ENCODE measurements around the gene SLC2A11.
"Not testable (repeated sequence)": the region's sequence is repeated elsewhere in the genome, so short reads cannot be mapped to it uniquely, and the experiment has no call there.

The SLC2A11 gene

GRCh38 chr22:23891726-23892125, 34.1 kb downstream of the SLC2A11 start:
- no peak for DNase-seq (ENCODE audit: low read depth in 2 of 2)

DNA sequence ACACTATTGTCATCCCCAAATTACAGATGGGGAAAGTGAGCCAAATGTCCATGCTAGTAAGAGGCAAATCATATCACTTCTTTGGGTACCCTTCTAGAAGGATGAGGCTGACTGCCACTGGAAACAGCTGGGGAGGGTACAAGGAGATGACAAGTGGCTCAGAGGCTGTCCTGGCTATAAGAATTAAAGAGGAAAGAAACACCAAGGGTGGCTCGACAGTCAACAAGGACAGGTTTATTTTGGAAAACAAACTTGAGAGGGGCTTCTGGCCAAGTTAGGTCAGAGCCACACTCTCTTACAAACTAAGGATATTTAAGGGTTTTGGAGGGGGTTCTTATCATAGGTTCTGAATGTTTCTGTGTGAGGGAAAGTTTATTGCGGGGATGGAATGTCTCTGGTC, 34.5 kb downstream of the SLC2A11 start:
- DNase-seq (ENCODE audit: low read depth in 2 of 2) = no peak

DNA sequence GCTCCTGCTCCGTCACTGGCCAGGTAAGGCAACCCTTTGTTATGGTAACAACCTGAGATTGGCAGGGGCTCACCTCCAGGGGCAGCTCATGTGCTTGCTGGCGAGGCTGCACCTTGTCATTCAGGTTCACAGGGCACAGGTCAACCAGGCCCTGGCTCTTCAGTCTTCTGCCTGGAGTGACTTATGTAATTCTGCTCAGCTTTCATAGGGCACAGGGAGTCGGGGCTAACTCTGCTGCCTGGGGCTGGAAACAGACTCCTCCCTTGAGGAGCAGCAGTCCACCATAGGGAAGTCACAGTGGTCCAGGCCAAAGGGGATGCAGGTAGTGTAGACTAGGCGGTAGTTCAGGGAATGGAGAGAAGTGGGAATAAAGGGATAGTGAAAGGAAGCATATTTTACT, 35.0 kb downstream of the SLC2A11 start:
- no peak for DNase-seq (ENCODE audit: low read depth in 2 of 2)

GRCh38 chr22:23893121-23893944, 35.7 kb downstream of the SLC2A11 start:
- DNase-seq (ENCODE audit: low read depth in 2 of 2) = no peak

DNA sequence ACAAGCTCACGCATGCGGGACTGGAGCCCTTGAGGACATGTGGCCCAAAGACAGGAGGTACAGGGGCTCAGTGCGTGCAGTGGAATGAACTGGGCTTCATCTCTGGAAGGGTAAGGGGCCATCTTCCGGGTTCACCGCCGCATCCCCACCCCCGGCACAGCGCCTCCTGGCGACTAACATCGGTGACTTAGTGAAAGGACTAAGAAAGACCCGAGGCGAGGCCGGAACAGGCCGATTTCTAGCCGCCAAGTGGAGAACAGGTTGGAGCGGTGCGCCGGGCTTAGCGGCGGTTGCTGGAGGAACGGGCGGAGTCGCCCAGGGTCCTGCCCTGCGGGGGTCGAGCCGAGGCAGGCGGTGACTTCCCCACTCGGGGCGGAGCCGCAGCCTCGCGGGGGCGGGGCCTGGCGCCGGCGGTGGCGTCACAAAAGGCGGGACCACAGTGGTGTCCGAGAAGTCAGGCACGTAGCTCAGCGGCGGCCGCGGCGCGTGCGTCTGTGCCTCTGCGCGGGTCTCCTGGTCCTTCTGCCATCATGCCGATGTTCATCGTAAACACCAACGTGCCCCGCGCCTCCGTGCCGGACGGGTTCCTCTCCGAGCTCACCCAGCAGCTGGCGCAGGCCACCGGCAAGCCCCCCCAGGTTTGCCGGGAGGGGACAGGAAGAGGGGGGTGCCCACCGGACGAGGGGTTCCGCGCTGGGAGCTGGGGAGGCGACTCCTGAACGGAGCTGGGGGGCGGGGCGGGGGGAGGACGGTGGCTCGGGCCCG, 36.5 kb downstream of the SLC2A11 start, which contains the start of gene MIF:
MIF (plus strand) TSS at position 439 of the 765 bp plus-strand sequence; CDS start at position 531, 92 bp downstream.
- peak; percentile 97 for DNase-seq (ENCODE audit: low read depth in 2 of 2)

GRCh38 chr22:23894710-23895598, 37.3 kb downstream of the SLC2A11 start:
- peak; percentile 55 to 69 for DNase-seq (ENCODE audit: low read depth in 2 of 2)

DNA sequence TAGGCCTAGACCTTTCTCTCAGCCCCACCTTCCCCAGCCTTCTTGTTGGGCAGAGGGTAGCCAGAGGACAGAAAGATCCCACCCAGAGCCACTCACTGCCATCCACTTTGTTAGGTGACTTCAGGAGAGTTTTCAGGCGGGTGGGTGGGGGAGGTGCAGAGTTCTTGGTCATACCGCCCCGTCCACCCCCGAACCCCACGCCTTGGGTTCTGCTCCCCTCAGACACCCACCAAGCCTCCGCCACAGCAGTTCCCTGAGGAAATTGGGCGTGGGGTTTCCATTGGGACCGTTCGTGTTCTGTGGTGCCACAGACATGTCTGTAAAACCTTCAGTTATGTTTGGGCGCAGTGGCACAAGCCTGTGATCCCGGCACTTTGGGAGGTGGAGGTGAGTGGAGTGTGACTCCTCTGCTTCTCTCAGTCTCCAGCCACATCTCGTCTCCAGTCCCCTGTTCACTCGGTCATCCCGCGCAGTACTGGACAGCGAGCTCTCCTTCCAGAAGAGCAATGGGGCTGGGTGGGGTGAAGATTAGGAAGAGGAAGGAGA, 38.0 kb downstream of the SLC2A11 start:
- no peak for DNase-seq (ENCODE audit: low read depth in 2 of 2)

DNA sequence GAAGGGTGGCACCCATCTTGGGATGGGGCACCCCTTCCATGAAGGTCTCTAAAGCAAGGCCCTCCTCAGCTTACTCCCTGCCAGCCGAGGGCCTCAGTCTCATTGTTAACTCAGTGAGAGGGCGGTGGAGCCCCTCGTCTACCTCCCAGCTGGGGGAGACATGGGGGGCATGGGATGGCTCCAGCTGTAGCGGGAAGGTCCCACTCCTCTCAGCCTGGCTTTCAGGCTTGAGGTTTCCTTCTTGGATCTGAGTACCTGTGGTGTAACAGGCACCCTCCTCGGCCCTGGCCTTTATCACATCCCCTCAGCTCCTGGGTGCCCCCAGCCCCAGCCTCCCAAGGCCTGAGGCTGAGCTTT, 38.5 kb downstream of the SLC2A11 start:
- DNase-seq (ENCODE audit: low read depth in 2 of 2) = no peak

- DNase-seq (ENCODE audit: low read depth in 2 of 2) = no peak
Observed at GRCh38 chr22:23896523-23897186, 39.0 kb downstream of the SLC2A11 start.

- DNase-seq (ENCODE audit: low read depth in 2 of 2) = no peak
Observed at GRCh38 chr22:23897320-23897719, 39.6 kb downstream of the SLC2A11 start.

DNA sequence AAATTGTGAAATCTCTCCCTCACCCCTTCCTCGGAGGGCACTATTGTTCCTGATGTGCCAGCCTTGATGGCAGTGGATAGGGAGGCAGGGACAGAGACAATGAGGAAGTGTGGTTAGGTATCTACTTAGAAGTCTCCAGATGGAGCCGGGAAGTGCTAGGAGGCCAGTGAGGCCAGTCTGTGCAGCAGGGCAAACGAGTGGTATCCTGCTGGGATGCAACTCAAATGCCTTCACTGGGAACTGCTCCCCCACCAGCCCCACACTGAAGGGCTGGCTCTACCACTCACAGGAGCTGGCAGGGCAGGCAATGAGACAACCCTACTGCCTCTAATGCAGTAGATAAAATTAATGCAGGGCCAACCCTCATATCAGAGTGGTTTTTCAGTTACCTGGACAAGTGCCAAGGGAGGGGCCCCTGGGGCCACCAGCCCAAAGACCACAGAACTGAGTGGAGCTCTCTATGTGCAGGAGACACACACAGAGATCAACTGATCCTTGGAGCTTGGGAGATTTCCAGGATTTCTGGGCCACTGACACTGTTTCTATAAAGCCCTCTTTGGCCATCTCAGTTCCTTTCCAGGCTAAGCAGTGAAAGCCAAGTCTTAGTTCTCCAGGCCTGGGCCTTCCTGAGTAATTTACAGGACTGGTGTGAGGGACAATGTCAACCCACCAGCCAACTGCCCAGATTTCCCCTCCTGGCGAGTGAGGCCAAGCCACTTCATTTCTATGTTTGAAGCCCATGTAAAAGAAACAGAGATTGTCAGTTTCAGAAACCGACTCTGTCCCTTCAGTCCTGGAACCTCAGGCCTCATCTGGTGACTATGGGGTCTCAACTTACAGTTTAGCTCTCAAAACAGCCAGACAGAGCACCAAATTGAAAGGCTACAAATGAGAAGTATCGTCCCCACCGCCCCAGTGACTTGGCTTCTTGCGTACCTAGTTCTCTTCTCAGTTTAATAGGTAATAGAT, 40.6 kb downstream of the SLC2A11 start:
- no peak for DNase-seq (ENCODE audit: low read depth in 2 of 2)

GRCh38 chr22:23899042-23899745, 41.5 kb downstream of the SLC2A11 start:
- DNase-seq (ENCODE audit: low read depth in 2 of 2) = no peak

GRCh38 chr22:23900227-23900626, 42.6 kb downstream of the SLC2A11 start:
- DNase-seq (ENCODE audit: low read depth in 2 of 2) = not testable (repeated sequence)

GRCh38 chr22:23901600-23901999, 43.9 kb downstream of the SLC2A11 start:
- DNase-seq (ENCODE audit: low read depth in 2 of 2) = no peak

- no peak for DNase-seq (ENCODE audit: low read depth in 2 of 2)
Observed at GRCh38 chr22:23903328-23903971, 45.8 kb downstream of the SLC2A11 start.

DNA sequence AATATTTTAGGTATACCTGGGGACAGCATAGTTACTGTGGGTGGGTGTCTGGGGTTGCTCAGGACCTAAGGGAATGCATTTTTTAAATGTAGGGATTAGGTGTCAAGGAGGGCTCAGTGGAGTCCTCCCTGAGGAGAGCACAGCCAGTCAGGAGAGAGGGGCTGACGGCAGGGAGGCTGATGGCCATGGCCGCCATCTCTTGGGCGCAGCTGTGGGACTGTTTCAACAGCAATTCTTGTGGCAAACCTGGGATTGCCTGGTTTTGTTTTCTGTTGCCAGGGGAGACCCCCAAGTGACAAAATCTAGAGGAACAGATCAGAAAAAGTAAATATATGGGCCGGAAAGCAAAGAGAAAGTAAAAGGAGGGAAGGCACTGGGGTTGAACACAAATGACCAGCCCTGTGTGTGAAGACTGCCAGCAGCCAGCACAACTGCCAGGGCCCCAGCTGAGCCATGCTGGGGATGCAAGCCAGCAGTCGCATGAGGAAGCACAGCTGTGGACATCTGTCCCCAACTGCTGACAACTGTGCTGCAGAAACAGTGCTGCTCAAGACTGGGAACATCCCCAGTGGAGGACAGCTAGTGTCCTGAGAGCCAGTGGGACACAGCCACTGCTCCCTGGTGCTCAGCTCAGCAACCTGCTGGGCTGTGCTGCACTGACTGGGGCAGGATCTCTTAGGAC, 47.0 kb downstream of the SLC2A11 start:
- DNase-seq (ENCODE audit: low read depth in 2 of 2) = no peak

DNA sequence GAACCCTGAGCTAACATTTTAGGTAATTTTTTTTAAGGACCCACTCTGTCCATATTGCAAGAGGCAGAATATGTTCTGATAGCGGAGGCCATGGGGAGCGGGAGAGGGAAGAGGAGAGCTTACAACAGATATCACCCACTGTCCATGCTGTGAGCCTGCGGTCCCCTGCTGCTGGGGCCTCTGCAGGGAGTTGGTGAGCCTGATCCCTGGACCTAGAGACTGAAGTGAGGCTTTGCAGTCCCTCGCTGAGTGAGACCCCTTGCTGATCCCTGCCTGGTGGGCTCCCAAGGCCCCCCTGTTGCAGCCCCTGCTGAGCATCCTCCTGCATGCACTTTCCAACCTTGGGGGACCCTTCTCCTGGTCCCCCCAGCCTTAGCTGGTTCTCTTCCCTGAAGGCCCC, 49.0 kb downstream of the SLC2A11 start:
- no peak for DNase-seq (ENCODE audit: low read depth in 2 of 2)

DNA sequence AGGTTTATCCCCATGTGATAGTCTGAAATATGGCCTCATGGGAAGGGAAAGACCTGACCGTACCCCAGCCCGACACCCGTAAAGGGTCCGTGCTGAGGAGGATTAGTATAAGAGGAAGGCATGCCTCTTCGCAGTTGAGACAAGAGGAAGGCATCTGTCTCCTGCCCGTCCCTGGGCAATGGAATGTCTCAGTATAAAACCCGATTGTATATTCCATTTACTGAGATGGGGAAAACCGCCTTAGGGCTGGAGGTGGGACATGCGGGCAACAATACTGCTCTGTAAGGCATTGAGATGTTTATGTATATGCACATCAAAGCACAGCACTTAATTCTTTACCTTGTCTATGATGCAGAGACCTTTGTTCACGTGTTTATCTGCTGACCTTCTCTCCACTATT, 49.7 kb downstream of the SLC2A11 start:
- not testable (repeated sequence) for DNase-seq (ENCODE audit: low read depth in 2 of 2)

Measured in stimulated activated CD8-positive, alpha-beta memory T cell treated with anti-CD3 and anti-CD28 coated beads, Interleukin-15, amount 100 ng/mL, for 48 hours (primary cell).